GM23338 (cell line): ENCODE data around the gene BMPR1B. TPM values are rescaled to one million over a fixed set of nuclear protein-coding genes. Genes with fewer than 3 reads are reported as not detected.

Experiments used
- ATAC-seq: fragments of 200-7000 bp; cut with Tn5 transposase; 3 replicates; pipeline ENCODE4 v1.9.1; 2020
- DNase-seq: peaks from one replicate; pipeline ENCODE4 v3.0.0-alpha.2; 2015; ENCODE audit warnings: low spot score
- H2AFZ ChIP-seq: fragments of 200-600 bp; sonication (generic); 2 replicates; pipeline ENCODE4 v1.8.0; 2016; ENCODE audit warnings: antibody characterized with exemption, mild to moderate bottlenecking, moderate library complexity
- H3F3A ChIP-seq: fragments of 200-600 bp; sonication (generic); replicated peaks from 2 replicates; pipeline ENCODE4 v1.8.0; 2017; ENCODE audit warnings: antibody characterized with exemption, mixed run types, low read depth
- H3K27ac ChIP-seq: fragments of 200-600 bp; sonication (generic); 2 replicates; pipeline ENCODE4 v1.6.1; 2016; ENCODE audit warnings: low read depth
- H3K27me3 ChIP-seq: fragments of 200-600 bp; sonication (generic); 2 replicates; pipeline ENCODE4 v1.8.0; 2016; ENCODE audit warnings: mild to moderate bottlenecking, mixed run types, moderate library complexity; ENCODE audit not compliant: insufficient read depth
- H3K36me3 ChIP-seq: fragments of 200-600 bp; sonication (generic); 2 replicates; pipeline ENCODE4 v1.8.0; 2016; ENCODE audit warnings: mild to moderate bottlenecking; ENCODE audit not compliant: insufficient read depth
- H3K4me1 ChIP-seq: fragments of 200-600 bp; sonication (generic); 2 replicates; pipeline ENCODE4 v1.8.0; 2016; ENCODE audit warnings: mild to moderate bottlenecking, moderate library complexity; ENCODE audit not compliant: insufficient read depth
- H3K4me2 ChIP-seq: fragments of 200-600 bp; sonication (generic); 2 replicates; pipeline ENCODE4 v1.7.1; 2017; ENCODE audit warnings: mixed run types
- H3K4me3 ChIP-seq: fragments of 200-600 bp; sonication (generic); 2 replicates; pipeline ENCODE4 v1.6.1; 2016; ENCODE audit warnings: mixed run types
- H3K79me2 ChIP-seq: fragments of 200-600 bp; sonication (generic); replicated peaks from 2 replicates; pipeline ENCODE4 v1.8.0; 2017; ENCODE audit warnings: mild to moderate bottlenecking; ENCODE audit not compliant: insufficient read depth
- H3K9me2 ChIP-seq: fragments of 200-600 bp; sonication (generic); 2 replicates; pipeline ENCODE4 v1.8.0; 2017; ENCODE audit not compliant: insufficient read depth
- H4K20me1 ChIP-seq: fragments of 200-600 bp; sonication (generic); replicated peaks from 2 replicates; pipeline ENCODE4 v1.8.0; 2017; ENCODE audit warnings: mild to moderate bottlenecking; ENCODE audit not compliant: insufficient read depth
- H3K27ac Mint-ChIP-seq: 2 replicates; pipeline ENCODE4 v1.8.0; 2020; ENCODE audit warnings: inconsistent platforms, mild to moderate bottlenecking, moderate library complexity, mixed read lengths
- H3K27me3 Mint-ChIP-seq: 3 replicates; pipeline ENCODE4 v1.8.0; 2022; ENCODE audit warnings: low read depth, mild to moderate bottlenecking, moderate library complexity, mixed read lengths, inconsistent platforms; ENCODE audit not compliant: insufficient read depth, poor library complexity
- H3K36me3 Mint-ChIP-seq: 3 replicates; pipeline ENCODE4 v1.8.0; 2021; ENCODE audit warnings: low read depth, mild to moderate bottlenecking, inconsistent platforms, moderate library complexity, mixed read lengths
- H3K4me1 Mint-ChIP-seq: 3 replicates; pipeline ENCODE4 v1.8.0; 2020; ENCODE audit warnings: mild to moderate bottlenecking, inconsistent platforms, mixed read lengths
- H3K4me3 Mint-ChIP-seq: 3 replicates; pipeline ENCODE4 v1.8.0; 2021; ENCODE audit warnings: moderate library complexity, mild to moderate bottlenecking, inconsistent platforms, mixed read lengths
- H3K9me3 Mint-ChIP-seq: 3 replicates; pipeline ENCODE4 v1.8.0; 2020; ENCODE audit warnings: moderate library complexity, mild to moderate bottlenecking, inconsistent platforms, mixed read lengths
- CTCF ChIP-seq, 2 experiments: fragments of 200-600 bp in 1 of 2; sonication (generic) in 1 of 2; conservative IDR thresholded peaks; 2 replicates each; pipeline versions ENCODE4 v1.5.1 to v1.6.1; 2016 to 2017; ENCODE audit warnings: antibody characterized with exemption in 2 of 2, low read depth in 2 of 2, mild to moderate bottlenecking in 2 of 2, moderate library complexity in 1 of 2
- EZH2phosphoT487 ChIP-seq: fragments of 200-600 bp; sonication (generic); IDR thresholded peaks from one replicate; pipeline ENCODE4 v1.8.1; 2018; ENCODE audit warnings: antibody characterized with exemption; ENCODE audit not compliant: unreplicated experiment
- JUNB ChIP-seq: IDR thresholded peaks from one replicate; pipeline ENCODE4 v1.6.1; 2016; ENCODE audit warnings: antibody characterized with exemption; ENCODE audit not compliant: unreplicated experiment
- REST ChIP-seq: IDR thresholded peaks from one replicate; pipeline ENCODE4 v1.6.1; 2018; ENCODE audit warnings: antibody characterized with exemption; ENCODE audit not compliant: unreplicated experiment
- polyA plus RNA-seq: library from polyadenylated mRNA; unstranded; fragments of >200 nt; fragmentation: Nextera tagmentation; extraction: Ambion mirVana; gene quantifications from 2 replicates; pipeline ENCODE4 v1.2.1, GENCODE V29; 2016
- total RNA-seq: library from RNA; depleted of rRNA; stranded (reverse); fragments of >200 nt; shearing (Covaris generic); gene quantifications from 2 replicates; pipeline ENCODE4 v1.2.3, GENCODE V29; 2014
- TF ChIP-seq, protein P1 (sequence below): fragments of 250-450 bp; sonication (Bioruptor Pico); IDR thresholded peaks from 2 replicates; pipeline ENCODE4 v1.5.0; 2020; ENCODE audit warnings: mild to moderate bottlenecking, moderate library complexity

The BMPR1B gene
- total and polyA plus RNA-seq, 2 experiments from 2014 or later = 0.48 to 1.0 TPM

- TF ChIP-seq, protein P1, sequence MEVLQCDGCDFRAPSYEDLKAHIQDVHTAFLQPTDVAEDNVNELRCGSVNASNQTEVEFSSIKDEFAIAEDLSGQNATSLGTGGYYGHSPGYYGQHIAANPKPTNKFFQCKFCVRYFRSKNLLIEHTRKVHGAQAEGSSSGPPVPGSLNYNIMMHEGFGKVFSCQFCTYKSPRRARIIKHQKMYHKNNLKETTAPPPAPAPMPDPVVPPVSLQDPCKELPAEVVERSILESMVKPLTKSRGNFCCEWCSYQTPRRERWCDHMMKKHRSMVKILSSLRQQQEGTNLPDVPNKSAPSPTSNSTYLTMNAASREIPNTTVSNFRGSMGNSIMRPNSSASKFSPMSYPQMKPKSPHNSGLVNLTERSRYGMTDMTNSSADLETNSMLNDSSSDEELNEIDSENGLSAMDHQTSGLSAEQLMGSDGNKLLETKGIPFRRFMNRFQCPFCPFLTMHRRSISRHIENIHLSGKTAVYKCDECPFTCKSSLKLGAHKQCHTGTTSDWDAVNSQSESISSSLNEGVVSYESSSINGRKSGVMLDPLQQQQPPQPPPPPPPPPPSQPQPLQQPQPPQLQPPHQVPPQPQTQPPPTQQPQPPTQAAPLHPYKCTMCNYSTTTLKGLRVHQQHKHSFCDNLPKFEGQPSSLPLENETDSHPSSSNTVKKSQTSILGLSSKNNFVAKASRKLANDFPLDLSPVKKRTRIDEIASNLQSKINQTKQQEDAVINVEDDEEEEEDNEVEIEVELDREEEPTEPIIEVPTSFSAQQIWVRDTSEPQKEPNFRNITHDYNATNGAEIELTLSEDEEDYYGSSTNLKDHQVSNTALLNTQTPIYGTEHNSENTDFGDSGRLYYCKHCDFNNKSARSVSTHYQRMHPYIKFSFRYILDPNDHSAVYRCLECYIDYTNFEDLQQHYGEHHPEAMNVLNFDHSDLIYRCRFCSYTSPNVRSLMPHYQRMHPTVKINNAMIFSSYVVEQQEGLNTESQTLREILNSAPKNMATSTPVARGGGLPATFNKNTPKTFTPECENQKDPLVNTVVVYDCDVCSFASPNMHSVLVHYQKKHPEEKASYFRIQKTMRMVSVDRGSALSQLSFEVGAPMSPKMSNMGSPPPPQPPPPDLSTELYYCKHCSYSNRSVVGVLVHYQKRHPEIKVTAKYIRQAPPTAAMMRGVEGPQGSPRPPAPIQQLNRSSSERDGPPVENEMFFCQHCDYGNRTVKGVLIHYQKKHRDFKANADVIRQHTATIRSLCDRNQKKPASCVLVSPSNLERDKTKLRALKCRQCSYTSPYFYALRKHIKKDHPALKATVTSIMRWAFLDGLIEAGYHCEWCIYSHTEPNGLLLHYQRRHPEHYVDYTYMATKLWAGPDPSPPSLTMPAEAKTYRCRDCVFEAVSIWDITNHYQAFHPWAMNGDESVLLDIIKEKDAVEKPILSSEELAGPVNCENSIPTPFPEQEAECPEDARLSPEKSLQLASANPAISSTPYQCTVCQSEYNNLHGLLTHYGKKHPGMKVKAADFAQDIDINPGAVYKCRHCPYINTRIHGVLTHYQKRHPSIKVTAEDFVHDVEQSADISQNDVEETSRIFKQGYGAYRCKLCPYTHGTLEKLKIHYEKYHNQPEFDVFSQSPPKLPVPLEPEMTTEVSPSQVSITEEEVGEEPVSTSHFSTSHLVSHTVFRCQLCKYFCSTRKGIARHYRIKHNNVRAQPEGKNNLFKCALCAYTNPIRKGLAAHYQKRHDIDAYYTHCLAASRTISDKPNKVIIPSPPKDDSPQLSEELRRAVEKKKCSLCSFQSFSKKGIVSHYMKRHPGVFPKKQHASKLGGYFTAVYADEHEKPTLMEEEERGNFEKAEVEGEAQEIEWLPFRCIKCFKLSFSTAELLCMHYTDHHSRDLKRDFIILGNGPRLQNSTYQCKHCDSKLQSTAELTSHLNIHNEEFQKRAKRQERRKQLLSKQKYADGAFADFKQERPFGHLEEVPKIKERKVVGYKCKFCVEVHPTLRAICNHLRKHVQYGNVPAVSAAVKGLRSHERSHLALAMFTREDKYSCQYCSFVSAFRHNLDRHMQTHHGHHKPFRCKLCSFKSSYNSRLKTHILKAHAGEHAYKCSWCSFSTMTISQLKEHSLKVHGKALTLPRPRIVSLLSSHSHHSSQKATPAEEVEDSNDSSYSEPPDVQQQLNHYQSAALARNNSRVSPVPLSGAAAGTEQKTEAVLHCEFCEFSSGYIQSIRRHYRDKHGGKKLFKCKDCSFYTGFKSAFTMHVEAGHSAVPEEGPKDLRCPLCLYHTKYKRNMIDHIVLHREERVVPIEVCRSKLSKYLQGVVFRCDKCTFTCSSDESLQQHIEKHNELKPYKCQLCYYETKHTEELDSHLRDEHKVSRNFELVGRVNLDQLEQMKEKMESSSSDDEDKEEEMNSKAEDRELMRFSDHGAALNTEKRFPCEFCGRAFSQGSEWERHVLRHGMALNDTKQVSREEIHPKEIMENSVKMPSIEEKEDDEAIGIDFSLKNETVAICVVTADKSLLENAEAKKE (CRISPR knock-in tag) = no peak
- TF ChIP-seq EZH2phosphoT487 = no peak
Observed at GRCh38 chr4:94927696-94928095, 169.9 kb downstream of the BMPR1B start (continued).

GRCh38 chr4:94929696-94930095, 171.9 kb downstream of the BMPR1B start:
- Histone ChIP-seq H3K9me2 (no peaks in the 10 kb centered on the region), H3K27me3 (no peaks in the 10 kb centered on the region), H2AFZ (no peak overlapping the region), H4K20me1 (no peaks in the 10 kb centered on the region), H3K36me3 (no peaks in the 10 kb centered on the region), H3K4me1 (peaks cover 14% of the 10 kb centered on the region), H3K4me3 (no peak overlapping the region), H3K4me2 (no peak overlapping the region), H3F3A (no peaks in the 10 kb centered on the region), H3K79me2 (no peaks in the 10 kb centered on the region), H3K27ac (no peak overlapping the region)
- Mint-ChIP-seq H3K4me1 (peaks cover 25% of the 10 kb centered on the region), H3K9me3 (no peaks in the 10 kb centered on the region), H3K36me3 (no peaks in the 10 kb centered on the region), H3K4me3 (no peak overlapping the region), H3K27me3 (peaks cover 2% of the 10 kb centered on the region), H3K27ac (no peak overlapping the region)
- ATAC-seq (no peak), DNase-seq (no peak)
- no peak for TF ChIP-seq REST
- TF ChIP-seq CTCF (conservative IDR thresholded peaks at IDR 0.05; ENCODE audit: low read depth in 2 of 2) = no peak
- TF ChIP-seq JUNB = no peak
